CD4-positive, alpha-beta T cell (primary cell): ENCODE results near the gene ARHGEF28. TPM values are rescaled to one million over a fixed set of nuclear protein-coding genes. Genes with fewer than 3 reads are reported as not detected.

Experiments
- ATAC-seq: fragments of 200-7000 bp; cut with Tn5 transposase; one replicate; pipeline ENCODE4 v1.10.0; 2022; ENCODE audit warnings: mild to moderate bottlenecking; ENCODE audit not compliant: poor library complexity
- CTCF ChIA-PET: fragments of 350-600 bp; sonication (Branson Sonifier 250); formaldehyde crosslinking; loops from one replicate; lab custom pipeline; 2021; ENCODE audit warnings: antibody characterized with exemption, inconsistent platforms; lab: Charles Lee
- POLR2A ChIA-PET: fragments of 350-600 bp; sonication (Branson Sonifier 250); formaldehyde crosslinking; loops from one replicate; lab custom pipeline; 2021; ENCODE audit warnings: antibody characterized with exemption, inconsistent platforms; lab: Charles Lee
- DNase-seq, 14 experiments: peaks; one replicate each; pipeline ENCODE4 v3.0.0-alpha.2; 2013 to 2020; ENCODE audit warnings: mixed read lengths in 2 of 14
- H3K27ac ChIP-seq, 2 donors: one replicate each; pipeline versions ENCODE4 v1.5.1 to v1.7.0; 2013; ENCODE audit warnings: low read length in 2 of 2, low read depth in 1 of 2, mild to moderate bottlenecking in 1 of 2
- H3K27me3 ChIP-seq, 2 experiments: 1 replicate in 1 of 2; 2 replicates in 1 of 2; pipeline versions ENCODE4 v1.6.1 to v1.7.0; 2013; ENCODE audit warnings: low read length in 2 of 2, control low read depth in 1 of 2, mild to moderate bottlenecking in 1 of 2, moderate library complexity in 1 of 2; ENCODE audit not compliant: insufficient read depth in 2 of 2, control insufficient read depth in 1 of 2
- H3K36me3 ChIP-seq: one replicate; pipeline ENCODE4 v1.6.1; 2013; ENCODE audit warnings: low read length, control low read depth; ENCODE audit not compliant: insufficient read depth
- H3K4me1 ChIP-seq: one replicate; pipeline ENCODE4 v1.6.1; 2013; ENCODE audit warnings: low read length, control low read depth; ENCODE audit not compliant: insufficient read depth
- H3K4me3 ChIP-seq: one replicate; pipeline ENCODE4 v1.5.1; 2013; ENCODE audit warnings: mild to moderate bottlenecking, low read length, moderate library complexity
- H3K9me3 ChIP-seq, 2 experiments: 1 replicate in 1 of 2; 2 replicates in 1 of 2; pipeline versions ENCODE4 v1.6.1 to v1.7.0; 2013; ENCODE audit warnings: low read length in 2 of 2, mild to moderate bottlenecking in 2 of 2, control low read depth in 1 of 2, moderate library complexity in 1 of 2; ENCODE audit not compliant: control insufficient read depth in 1 of 2, insufficient read depth in 1 of 2
- H3K27ac Mint-ChIP-seq: one replicate; pipeline ENCODE4 v1.8.0; 2020; ENCODE audit warnings: mixed read lengths
- H3K27me3 Mint-ChIP-seq: one replicate; pipeline ENCODE4 v1.8.0; 2021; ENCODE audit warnings: mixed read lengths
- H3K36me3 Mint-ChIP-seq: one replicate; pipeline ENCODE4 v1.8.0; 2021; ENCODE audit warnings: low read depth, mixed read lengths
- H3K4me1 Mint-ChIP-seq: one replicate; pipeline ENCODE4 v1.8.0; 2021; ENCODE audit warnings: low read depth, mixed read lengths
- H3K4me3 Mint-ChIP-seq: one replicate; pipeline ENCODE4 v1.8.0; 2020; ENCODE audit warnings: mild to moderate bottlenecking, mixed read lengths
- H3K9me3 Mint-ChIP-seq: one replicate; pipeline ENCODE4 v1.8.0; 2020; ENCODE audit warnings: mixed read lengths
- intact Hi-C, 2 experiments: fragments of 100-400 bp; cut with DNase I in 1 of 2; cut with micrococcal nuclease in 1 of 2; formaldehyde crosslinking; loops; one replicate each; pipeline versions ENCODE4 v1.15.1 to v1.9.0; 2023 to 2025; cut with DNase I, micrococcal nuclease
- total RNA-seq, 174 experiments: library from RNA in 2 of 174; stranded (reverse) in 2 of 174; gene quantifications; one replicate each; pipeline ENCODE4 v1.2.3 and lab custom pipeline; 2021 to 2026
- TF ChIP-seq, protein P1 (sequence below): fragments of 200-600 bp; IDR thresholded peaks from one replicate; pipeline ENCODE4 v1.8.0; 2022; ENCODE audit warnings: antibody characterized with exemption, mild to moderate bottlenecking

Gene ARHGEF28
- total RNA-seq, 2 experiments from 2014 or later, result not detected

DNA sequence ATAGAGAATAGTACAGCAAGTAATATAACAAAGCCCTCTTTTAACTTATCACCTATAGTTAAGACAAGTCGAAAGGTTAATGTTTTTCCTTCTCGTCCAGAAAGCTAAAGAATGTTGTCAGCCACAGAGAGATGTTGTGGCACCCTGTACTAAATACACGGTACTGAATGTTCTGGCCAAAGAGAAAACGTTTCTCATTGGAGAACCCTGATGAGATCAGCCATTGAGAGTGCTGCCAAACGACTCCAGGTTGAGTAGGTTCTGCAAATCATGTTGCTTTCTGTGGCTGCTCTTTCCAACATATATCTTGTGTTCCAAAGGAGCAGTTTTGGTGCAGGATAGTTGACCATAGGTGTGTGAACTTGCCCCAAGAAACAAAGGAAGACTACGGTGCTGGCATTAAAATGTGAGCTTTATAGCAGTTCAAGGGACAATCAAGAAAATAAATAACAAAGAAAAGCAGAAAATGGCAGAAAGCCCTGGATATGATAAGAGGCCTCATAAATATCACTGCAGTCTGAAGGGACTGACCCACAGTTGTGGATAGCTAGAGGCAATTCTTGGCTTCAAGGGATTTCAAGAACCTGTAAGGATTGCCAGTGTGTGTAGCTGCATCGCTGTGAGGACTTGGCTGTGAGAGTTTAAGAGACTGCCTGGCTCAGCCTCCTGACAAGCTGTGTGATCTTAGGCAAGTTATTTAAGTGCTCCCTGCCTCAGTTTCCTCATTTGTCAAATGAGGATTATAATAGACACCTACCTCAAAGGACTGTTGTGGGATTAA is 102.7 kb downstream of the ARHGEF28 start:
- no peak for ATAC-seq
- no peaks in the 10 kb centered on the region for H3K4me1 ChIP-seq
- intact Hi-C loops, result no loop called here

GRCh38 chr5:73729329-73729728 is 103.3 kb downstream of the ARHGEF28 start:
- peaks cover 5% of the 10 kb centered on the region for H3K27me3 Mint-ChIP-seq
- DNase-seq (no peak), ATAC-seq (no peak)
- H3K4me1 Mint-ChIP-seq, result no peaks in the 10 kb centered on the region
- no peaks in the 10 kb centered on the region for H3K36me3 Mint-ChIP-seq
- no peak overlapping the region for H3K27ac ChIP-seq
- H3K4me3 ChIP-seq, result no peak overlapping the region
- TF ChIP-seq, protein P1, sequence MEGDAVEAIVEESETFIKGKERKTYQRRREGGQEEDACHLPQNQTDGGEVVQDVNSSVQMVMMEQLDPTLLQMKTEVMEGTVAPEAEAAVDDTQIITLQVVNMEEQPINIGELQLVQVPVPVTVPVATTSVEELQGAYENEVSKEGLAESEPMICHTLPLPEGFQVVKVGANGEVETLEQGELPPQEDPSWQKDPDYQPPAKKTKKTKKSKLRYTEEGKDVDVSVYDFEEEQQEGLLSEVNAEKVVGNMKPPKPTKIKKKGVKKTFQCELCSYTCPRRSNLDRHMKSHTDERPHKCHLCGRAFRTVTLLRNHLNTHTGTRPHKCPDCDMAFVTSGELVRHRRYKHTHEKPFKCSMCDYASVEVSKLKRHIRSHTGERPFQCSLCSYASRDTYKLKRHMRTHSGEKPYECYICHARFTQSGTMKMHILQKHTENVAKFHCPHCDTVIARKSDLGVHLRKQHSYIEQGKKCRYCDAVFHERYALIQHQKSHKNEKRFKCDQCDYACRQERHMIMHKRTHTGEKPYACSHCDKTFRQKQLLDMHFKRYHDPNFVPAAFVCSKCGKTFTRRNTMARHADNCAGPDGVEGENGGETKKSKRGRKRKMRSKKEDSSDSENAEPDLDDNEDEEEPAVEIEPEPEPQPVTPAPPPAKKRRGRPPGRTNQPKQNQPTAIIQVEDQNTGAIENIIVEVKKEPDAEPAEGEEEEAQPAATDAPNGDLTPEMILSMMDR, result no peak
- POLR2A ChIA-PET, result no interaction called here
- H3K36me3 ChIP-seq, result no peaks in the 10 kb centered on the region
- H3K27me3 ChIP-seq, result no peaks in the 10 kb centered on the region
- H3K27ac Mint-ChIP-seq, result no peak overlapping the region
- H3K4me3 Mint-ChIP-seq, result no peak overlapping the region
- CTCF ChIA-PET, result no interaction called here
- intact Hi-C loops, result no loop called here
- no peaks in the 10 kb centered on the region for H3K4me1 ChIP-seq
- no peaks in the 10 kb centered on the region for H3K9me3 Mint-ChIP-seq
- no peaks in the 10 kb centered on the region for H3K9me3 ChIP-seq

More for the DNA sequence above, 102.7 kb downstream of the ARHGEF28 start:
- ChIA-PET POLR2A (no interaction called here), CTCF (no interaction called here)
- Histone ChIP-seq H3K4me3 (no peak overlapping the region), H3K9me3 (no peaks in the 10 kb centered on the region), H3K27me3 (no peaks in the 10 kb centered on the region), H3K36me3 (no peaks in the 10 kb centered on the region), H3K27ac (no peak overlapping the region)
- TF ChIP-seq, protein P1, result no peak
- Mint-ChIP-seq H3K36me3 (no peaks in the 10 kb centered on the region), H3K4me3 (no peak overlapping the region), H3K4me1 (no peaks in the 10 kb centered on the region), H3K27ac (no peak overlapping the region), H3K27me3 (peaks cover 2% of the 10 kb centered on the region), H3K9me3 (no peaks in the 10 kb centered on the region)
- no peak for DNase-seq

GRCh38 chr5:73732045-73732444 is 106.0 kb downstream of the ARHGEF28 start:
- no peaks in the 10 kb centered on the region for H3K36me3 ChIP-seq
- CTCF ChIA-PET, result interaction anchor here (1.2 to 1.6 kb wide), 2 partner anchors 10 to 12 kb away, joined by 3 to 4 read pairs; no protein-coding TSS in a partner anchor
- TF ChIP-seq, protein P1, result no peak
- intact Hi-C loops, result no loop called here
- no peaks in the 10 kb centered on the region for H3K27me3 ChIP-seq
- no peak overlapping the region for H3K4me3 ChIP-seq
- POLR2A ChIA-PET, result interaction anchor here (1.0 kb wide), 1 partner anchor 11 kb away, joined by 4 read pairs; no protein-coding TSS in a partner anchor
- Mint-ChIP-seq H3K36me3 (no peaks in the 10 kb centered on the region), H3K4me3 (no peak overlapping the region), H3K9me3 (no peaks in the 10 kb centered on the region), H3K27me3 (peaks cover 5% of the 10 kb centered on the region), H3K27ac (no peak overlapping the region), H3K4me1 (no peaks in the 10 kb centered on the region)
- H3K4me1 ChIP-seq, result no peaks in the 10 kb centered on the region
- H3K27ac ChIP-seq, result no peak overlapping the region
- DNase-seq (no peak), ATAC-seq (no peak)
- no peaks in the 10 kb centered on the region for H3K9me3 ChIP-seq
